OCI-LY7 (cell line): ENCODE data around the gene CPNE4. TPM values are rescaled to one million over a fixed set of nuclear protein-coding genes. Genes with fewer than 3 reads are reported as not detected.

Experiments used
- BruUV-seq: library from RNA; stranded (reverse); fragments of 400-500 nt; replicated peaks from 2 replicates; lab custom pipeline; 2021; lab: Mats Ljungman, UMichigan
- CTCF ChIA-PET: fragments of 300-600 bp; sonication (Branson Sonifier 250); formaldehyde crosslinking; loops from one replicate; lab custom pipeline; 2022; ENCODE audit warnings: antibody characterized with exemption; ENCODE audit not compliant: unreplicated experiment; lab: Charles Lee
- POLR2A ChIA-PET: fragments of 300-600 bp; sonication (Branson Sonifier 250); formaldehyde crosslinking; loops from one replicate; lab custom pipeline; 2022; ENCODE audit warnings: antibody characterized with exemption; lab: Charles Lee
- DNase-seq: peaks from one replicate; pipeline ENCODE4 v3.0.0-alpha.2; 2015; ENCODE audit warnings: low spot score
- H2AFZ ChIP-seq: fragments of 200-600 bp; sonication (generic), shearing (Covaris generic); 2 replicates; pipeline ENCODE4 v1.6.1; 2014; ENCODE audit warnings: mild to moderate bottlenecking, antibody characterized with exemption, low read length, moderate library complexity
- H3K27ac ChIP-seq: fragments of 200-600 bp; sonication (generic); 2 replicates; pipeline ENCODE4 v1.5.1; 2014; ENCODE audit warnings: mixed run types, low read depth, mild to moderate bottlenecking, moderate library complexity, low read length, inconsistent platforms; ENCODE audit not compliant: poor library complexity, severe bottlenecking
- H3K36me3 ChIP-seq: fragments of 200-600 bp; sonication (generic); 2 replicates; pipeline ENCODE4 v1.6.1; 2014; ENCODE audit warnings: mild to moderate bottlenecking, antibody characterized with exemption, low read length, moderate library complexity, mixed read lengths; ENCODE audit not compliant: insufficient read depth
- H3K4me1 ChIP-seq: fragments of 200-600 bp; sonication (generic); 2 replicates; pipeline ENCODE4 v1.5.1; 2014; ENCODE audit warnings: mild to moderate bottlenecking, low read length; ENCODE audit not compliant: insufficient read depth, poor library complexity, severe bottlenecking
- H3K4me2 ChIP-seq: fragments of 200-600 bp; sonication (generic); 2 replicates; pipeline ENCODE4 v1.6.1; 2014; ENCODE audit warnings: mild to moderate bottlenecking, low read length
- H3K4me3 ChIP-seq: fragments of 200-600 bp; sonication (generic); 2 replicates; pipeline ENCODE4 v1.5.1; 2014; ENCODE audit warnings: mild to moderate bottlenecking, low read depth, low read length; ENCODE audit not compliant: poor library complexity, severe bottlenecking
- H3K79me2 ChIP-seq: fragments of 200-600 bp; sonication (generic); 2 replicates; pipeline ENCODE4 v1.6.1; 2016; ENCODE audit warnings: low read depth, mild to moderate bottlenecking, low read length, moderate library complexity, mixed read lengths; ENCODE audit not compliant: insufficient read depth
- H3K9me2 ChIP-seq: fragments of 200-600 bp; sonication (generic); 2 replicates; pipeline ENCODE4 v1.6.1; 2016; ENCODE audit warnings: mild to moderate bottlenecking, low read length, mixed read lengths; ENCODE audit not compliant: insufficient read depth
- H3K9me3 ChIP-seq: fragments of 200-600 bp; sonication (generic); 2 replicates; pipeline ENCODE4 v1.6.1; 2014; ENCODE audit warnings: mild to moderate bottlenecking, mixed run types, low read length, mixed read lengths
- H4K20me1 ChIP-seq: fragments of 200-600 bp; sonication (generic); 2 replicates; pipeline ENCODE4 v1.6.1; 2014; ENCODE audit warnings: mild to moderate bottlenecking, antibody characterized with exemption, low read length, moderate library complexity, mixed read lengths; ENCODE audit not compliant: insufficient read depth
- CTCF ChIP-seq: fragments of 200-600 bp; sonication (generic); conservative IDR thresholded peaks from 2 replicates; pipeline ENCODE4 v1.5.1; 2014; ENCODE audit warnings: mild to moderate bottlenecking, antibody characterized with exemption, low read length, moderate library complexity, mixed read lengths
- EZH2phosphoT487 ChIP-seq: fragments of 200-600 bp; sonication (generic); IDR thresholded peaks from 2 replicates; pipeline ENCODE4 v1.6.1; 2018; ENCODE audit warnings: low read depth, borderline replicate concordance, mild to moderate bottlenecking, mixed run types, antibody characterized with exemption, low read length, moderate library complexity, mixed read lengths
- intact Hi-C: fragments of 100-400 bp; cut with micrococcal nuclease; formaldehyde crosslinking; loops from one replicate; pipeline ENCODE4 v1.10.0; 2022; ENCODE audit not compliant: unreplicated experiment
- total RNA-seq, 2 experiments: library from RNA; depleted of rRNA in 1 of 2; stranded (reverse); fragments of >200 nt in 1 of 2; shearing (Covaris generic) in 1 of 2; gene quantifications; 2 replicates each; pipeline ENCODE4 v1.2.3, GENCODE V29; 2014 to 2022

Gene CPNE4
- total RNA-seq, 2 experiments from 2014 or later: not detected

- no peaks in the 10 kb centered on the region for H4K20me1 ChIP-seq
- H3K4me1 ChIP-seq: no peaks in the 10 kb centered on the region
- no peaks in the 10 kb centered on the region for H3K36me3 ChIP-seq
- DNase-seq: no peak
- BruUV-seq: no TSS peak
- POLR2A ChIA-PET: no interaction called here
- H2AFZ ChIP-seq: no peak overlapping the region
- intact Hi-C loops: no loop called here
- H3K4me2 ChIP-seq: no peak overlapping the region
- CTCF ChIA-PET: no interaction called here
- H3K4me3 ChIP-seq: no peak overlapping the region
- TF ChIP-seq EZH2phosphoT487 (no peak), CTCF (no peak)
- H3K27ac ChIP-seq: no peak overlapping the region
- no peaks in the 10 kb centered on the region for H3K9me3 ChIP-seq
- H3K9me2 ChIP-seq: no peaks in the 10 kb centered on the region
- H3K79me2 ChIP-seq: no peaks in the 10 kb centered on the region
These were observed 301.6 kb downstream of the CPNE4 start for GRCh38 chr3:131733086-131733841.

GRCh38 chr3:131731709-131732108 lies 303.1 kb downstream of the CPNE4 start:
- ChIA-PET POLR2A (interaction anchor here (0.6 to 1.2 kb wide), 2 partner anchors 21 to 33 kb away, joined by 3 read pairs; no protein-coding TSS in a partner anchor), CTCF (no interaction called here)
- no peaks in the 10 kb centered on the region for H3K79me2 ChIP-seq
- no peak for DNase-seq
- H3K4me1 ChIP-seq: no peaks in the 10 kb centered on the region
- TF ChIP-seq EZH2phosphoT487 (no peak), CTCF (no peak)
- no peak overlapping the region for H3K4me2 ChIP-seq
- no peaks in the 10 kb centered on the region for H4K20me1 ChIP-seq
- intact Hi-C loops: no loop called here
- no peaks in the 10 kb centered on the region for H3K36me3 ChIP-seq
- no TSS peak for BruUV-seq
- no peaks in the 10 kb centered on the region for H3K9me3 ChIP-seq
- no peak overlapping the region for H3K27ac ChIP-seq
- H3K9me2 ChIP-seq: no peaks in the 10 kb centered on the region
- no peak overlapping the region for H2AFZ ChIP-seq
- H3K4me3 ChIP-seq: no peak overlapping the region

- Histone ChIP-seq H3K4me3 (no peak overlapping the region), H3K4me2 (no peak overlapping the region), H3K9me3 (no peaks in the 10 kb centered on the region), H3K27ac (no peak overlapping the region), H3K9me2 (no peaks in the 10 kb centered on the region), H4K20me1 (no peaks in the 10 kb centered on the region), H2AFZ (no peak overlapping the region), H3K4me1 (no peaks in the 10 kb centered on the region), H3K79me2 (no peaks in the 10 kb centered on the region), H3K36me3 (no peaks in the 10 kb centered on the region)
- no peak for DNase-seq
- TF ChIP-seq EZH2phosphoT487 (no peak), CTCF (no peak)
- ChIA-PET POLR2A (no interaction called here), CTCF (no interaction called here)
- no TSS peak for BruUV-seq
- intact Hi-C loops: no loop called here
These were observed 304.2 kb downstream of the CPNE4 start for GRCh38 chr3:131730581-131730980.
